Stimulated activated CD8-positive, alpha-beta memory T cell treated with anti-CD3 and anti-CD28 coated beads, Interleukin-2, amount 100 ng/mL, for 48 hours (primary cell): ENCODE results near the gene PIK3C2G.
"Not testable (repeated sequence)": the region's sequence is repeated elsewhere in the genome, so short reads cannot be mapped to it uniquely, and the experiment has no call there.

Source experiments
- DNase-seq, 2 donors: peaks; one replicate each; pipeline ENCODE4 v3.0.0-alpha.2; 2020; ENCODE audit warnings: low read depth in 2 of 2

The PIK3C2G gene

DNA sequence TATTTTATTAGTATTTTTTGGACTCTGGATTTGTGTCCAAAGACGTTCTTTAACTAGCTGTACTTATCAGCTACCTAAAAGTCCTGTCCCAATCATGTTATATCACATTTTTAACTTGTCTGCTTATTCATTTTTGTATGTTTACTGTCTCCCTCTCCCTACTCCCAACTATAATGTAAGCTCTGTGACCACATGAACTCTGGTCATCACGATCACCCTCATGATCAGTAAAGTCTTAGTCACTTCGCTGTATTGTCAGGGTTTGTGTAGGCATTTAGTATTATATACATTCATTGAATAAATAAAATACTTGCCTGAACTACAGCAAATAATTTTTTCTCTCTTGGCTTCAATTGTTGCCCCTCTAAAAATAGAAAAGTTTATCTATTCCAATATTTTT, 211.0 kb downstream of the PIK3C2G start:
- no peak for DNase-seq

GRCh38 chr12:18472806-18473205, 211.5 kb downstream of the PIK3C2G start:
- no peak for DNase-seq

DNA sequence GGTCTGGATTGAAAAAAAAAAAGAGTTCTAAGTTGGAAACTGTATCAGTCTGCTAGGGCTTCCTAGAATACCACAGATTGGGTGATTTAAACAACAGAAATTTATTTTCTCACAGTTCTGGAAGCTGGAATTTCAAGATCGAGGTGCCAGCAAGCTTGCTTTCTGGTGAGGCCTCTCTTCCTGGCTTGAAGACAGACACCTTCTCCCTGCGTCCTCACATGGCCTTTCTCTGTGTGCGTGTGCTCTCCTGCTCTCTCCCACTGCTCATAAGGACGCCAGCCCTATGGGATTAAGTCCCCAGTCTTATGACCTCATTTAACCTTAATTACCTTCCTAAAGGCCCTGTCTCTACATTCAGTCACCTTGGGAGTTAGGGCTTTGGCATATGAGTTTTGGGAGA, 215.5 kb downstream of the PIK3C2G start:
- no peak for DNase-seq

DNA sequence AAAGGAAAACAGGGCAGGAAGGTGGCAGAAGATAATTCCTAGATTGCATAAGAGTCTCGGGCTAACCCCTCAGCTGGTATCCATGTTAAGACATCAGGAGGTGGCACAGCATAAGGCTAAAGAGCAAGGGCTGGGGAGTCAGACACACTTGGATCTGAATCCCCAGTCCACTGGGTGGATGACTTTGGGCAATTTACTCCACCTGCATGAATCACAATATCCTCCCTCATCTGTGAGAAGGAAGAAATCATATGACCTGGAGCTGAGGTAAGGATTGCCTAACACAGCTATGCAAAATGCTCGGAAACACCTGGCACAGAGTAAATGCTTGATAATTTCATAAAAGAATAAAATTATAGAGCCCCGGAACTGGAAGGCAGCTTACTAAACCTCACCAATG, 217.9 kb downstream of the PIK3C2G start:
- no peak for DNase-seq

DNA sequence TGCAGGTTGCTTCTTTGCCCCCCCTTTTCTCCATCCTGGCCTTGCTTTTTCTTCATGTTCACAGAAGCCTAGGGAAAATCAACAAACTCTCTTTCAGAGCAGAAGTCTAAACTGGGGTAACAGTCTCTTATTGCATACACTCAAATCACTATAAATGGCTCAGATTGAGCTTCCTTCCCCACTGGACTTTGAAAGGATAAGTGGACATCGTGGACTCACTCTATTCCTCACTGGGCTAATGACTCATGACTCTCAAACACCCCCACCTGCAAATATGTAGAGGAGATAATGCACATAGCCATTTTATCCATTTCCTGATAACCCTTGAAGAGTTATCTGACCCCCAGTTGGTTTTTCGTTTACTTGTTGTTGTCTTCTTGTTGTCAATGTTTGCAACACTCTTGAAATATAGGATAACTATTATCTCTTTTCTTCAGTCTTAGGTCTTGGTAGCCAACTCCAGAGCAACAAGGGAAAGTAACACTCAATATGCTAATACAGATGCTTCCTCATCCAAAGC, 221.3 kb downstream of the PIK3C2G start:
- no peak for DNase-seq

GRCh38 chr12:18483698-18484325, 222.5 kb downstream of the PIK3C2G start:
- DNase-seq, result no peak

- no peak for DNase-seq
These were observed 224.7 kb downstream of the PIK3C2G start for GRCh38 chr12:18486036-18486435.

- no peak for DNase-seq
These were observed 226.2 kb downstream of the PIK3C2G start for GRCh38 chr12:18487509-18487908.

- DNase-seq, result no peak
These were observed 231.2 kb downstream of the PIK3C2G start for GRCh38 chr12:18492372-18493025.

DNA sequence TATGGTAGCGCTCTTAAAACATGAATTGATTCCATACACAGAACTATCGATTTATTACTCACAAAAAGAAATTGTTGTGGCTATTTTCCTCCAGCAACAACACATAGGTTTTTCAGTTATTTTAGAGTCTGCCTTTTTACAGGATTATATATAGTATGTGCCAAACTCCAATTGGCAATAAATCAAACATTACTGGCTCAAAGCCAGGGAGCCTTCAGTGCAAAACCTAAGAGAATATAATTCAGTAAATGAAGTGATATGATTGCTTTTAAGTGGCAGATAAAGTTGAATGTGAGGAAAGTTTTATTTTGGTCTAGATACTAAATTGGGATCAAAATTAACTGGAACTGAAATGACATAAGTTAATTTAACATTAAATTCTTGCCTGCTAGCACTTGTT, 234.8 kb downstream of the PIK3C2G start:
- DNase-seq, result no peak

DNA sequence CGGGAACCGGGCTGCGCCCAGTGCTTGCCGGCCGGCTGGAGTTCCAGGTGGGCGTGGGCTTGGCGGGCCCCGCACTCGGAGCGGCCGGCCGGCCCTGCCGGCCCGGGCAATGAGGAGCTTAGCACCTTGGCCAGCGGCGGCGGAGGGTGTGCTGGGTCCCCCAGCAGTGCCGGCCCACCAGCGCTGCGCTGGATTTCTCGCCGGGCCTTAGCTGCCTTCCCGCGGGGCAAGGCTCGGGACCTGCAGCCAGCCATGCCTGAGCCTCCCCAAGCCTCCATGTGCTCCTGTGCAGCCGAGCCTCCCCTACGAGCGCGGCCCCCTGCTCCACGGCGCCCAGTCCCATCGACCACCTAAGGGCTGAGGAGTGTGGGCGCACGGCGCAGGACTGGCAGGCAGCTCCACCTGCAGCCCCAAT, 238.8 kb downstream of the PIK3C2G start:
- not testable (repeated sequence) for DNase-seq

GRCh38 chr12:18500736-18501135, 239.4 kb downstream of the PIK3C2G start:
- DNase-seq, result not testable (repeated sequence)

- no peak for DNase-seq
These were observed 241.2 kb downstream of the PIK3C2G start for GRCh38 chr12:18502422-18502968.

- no peak for DNase-seq
These were observed 260.1 kb downstream of the PIK3C2G start for GRCh38 chr12:18521461-18521860.

- no peak for DNase-seq
These were observed 261.5 kb downstream of the PIK3C2G start for GRCh38 chr12:18522806-18523205.

GRCh38 chr12:18542497-18542896, 281.2 kb downstream of the PIK3C2G start:
- DNase-seq, result not testable (repeated sequence)

GRCh38 chr12:18546399-18546798, 285.1 kb downstream of the PIK3C2G start:
- DNase-seq, result no peak

DNA sequence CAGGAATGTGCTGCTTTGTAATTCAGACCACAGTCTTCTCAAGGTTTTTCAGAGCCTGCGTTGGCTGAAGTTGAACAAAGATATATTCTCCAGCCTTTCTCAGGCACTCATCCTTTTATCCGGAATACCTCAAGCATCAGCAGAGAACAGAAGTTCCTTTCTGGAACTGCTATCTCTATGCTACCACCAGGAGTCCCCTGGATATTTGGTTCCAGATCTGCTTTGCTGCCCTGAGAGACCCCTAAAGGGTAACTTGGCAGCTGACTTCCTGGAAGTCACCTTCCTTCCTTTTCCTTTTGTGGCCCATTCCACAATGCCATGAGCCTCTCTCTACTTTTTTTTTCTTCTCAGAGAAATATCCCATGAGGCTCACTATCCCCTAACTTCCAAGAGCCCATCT, 288.3 kb downstream of the PIK3C2G start:
- DNase-seq, result no peak

DNA sequence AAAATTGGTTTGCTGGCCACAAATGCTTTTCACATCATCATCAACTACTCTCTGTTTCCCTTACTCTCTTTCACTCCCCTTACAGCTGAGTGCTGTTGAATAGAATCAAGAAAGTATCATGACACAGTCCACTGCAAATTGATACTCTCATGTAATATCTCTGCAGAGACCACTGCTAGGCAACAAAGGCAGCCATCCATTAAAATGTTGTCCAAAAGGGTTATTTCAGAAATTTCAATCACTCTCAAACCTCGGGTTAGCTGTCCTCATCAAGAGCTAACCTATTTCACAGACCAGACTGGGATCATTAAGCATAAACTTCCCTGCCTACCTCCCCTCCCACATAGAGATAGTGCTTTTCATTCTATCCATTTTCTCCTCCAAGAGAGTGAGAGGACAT, 289.8 kb downstream of the PIK3C2G start:
- no peak for DNase-seq

GRCh38 chr12:18551701-18552100, 290.4 kb downstream of the PIK3C2G start:
- DNase-seq, result no peak

- no peak for DNase-seq
These were observed 291.5 kb downstream of the PIK3C2G start for GRCh38 chr12:18552829-18553228.

DNA sequence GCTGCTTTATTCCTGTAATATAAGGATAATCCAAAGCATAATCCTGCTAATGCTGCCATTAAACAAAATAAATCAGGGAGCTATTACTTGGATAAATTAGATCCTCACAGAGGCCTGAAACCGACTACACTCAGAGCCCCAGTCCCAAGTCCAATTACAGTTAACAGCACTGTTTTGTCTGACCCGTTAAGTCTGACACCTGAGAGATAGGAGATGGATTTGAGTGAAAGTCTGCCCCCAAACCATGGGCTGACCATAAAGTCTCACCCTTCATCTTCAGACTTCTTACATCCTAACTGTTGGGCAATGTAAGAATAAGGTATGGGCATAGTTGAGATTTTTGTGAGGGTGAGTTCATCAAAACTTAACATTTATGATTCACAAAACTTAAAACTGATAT, 294.8 kb downstream of the PIK3C2G start:
- DNase-seq, result no peak

DNA sequence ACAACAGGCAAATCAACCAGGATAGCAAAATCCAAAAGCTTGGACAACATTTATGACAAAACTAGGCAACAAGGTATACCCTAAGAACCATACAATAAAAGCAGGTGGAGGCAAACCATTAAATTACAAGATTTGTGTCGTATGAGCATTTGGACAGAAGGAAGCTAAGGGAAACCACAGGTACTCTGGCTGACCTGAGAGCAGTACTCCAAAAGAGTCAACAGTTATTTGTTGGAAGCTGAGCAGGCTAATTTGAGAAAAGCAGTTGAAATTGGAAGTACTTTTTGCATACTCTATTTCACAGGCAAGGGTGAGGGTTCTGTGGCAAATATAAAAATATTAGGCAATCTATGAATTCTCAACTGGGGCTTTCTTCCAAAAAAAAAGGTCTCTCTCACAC, 297.9 kb downstream of the PIK3C2G start:
- DNase-seq, result no peak
